Natural killer cell (primary cell): ENCODE results near the gene SLC7A14. TPM values are rescaled to one million over a fixed set of nuclear protein-coding genes. Genes with fewer than 3 reads are reported as not detected.

ENCODE experiments used
- ATAC-seq, 3 donors: fragments of 150-1000 bp in 2 of 3; fragments of 200-7000 bp in 1 of 3; cut with Tn5 transposase; 1 replicate in 1 of 3; 2 replicates in 2 of 3; pipeline ENCODE4 v1.10.0; 2021; ENCODE audit warnings: mild to moderate bottlenecking in 2 of 3, moderate library complexity in 2 of 3
- DNase-seq, 2 donors: peaks; one replicate each; pipeline versions ENCODE4 v3.0.0 to v3.0.0-alpha.2; 2013 to 2021; ENCODE audit warnings: mixed read lengths in 1 of 2
- H3K27ac ChIP-seq: one replicate; pipeline ENCODE4 v1.5.1; 2013; ENCODE audit warnings: mild to moderate bottlenecking, low read length
- H3K27me3 ChIP-seq: one replicate; pipeline ENCODE4 v1.6.1; 2013; ENCODE audit warnings: low read length; ENCODE audit not compliant: control insufficient read depth, insufficient read depth
- H3K36me3 ChIP-seq: one replicate; pipeline ENCODE4 v1.6.1; 2013; ENCODE audit warnings: low read length; ENCODE audit not compliant: control insufficient read depth, insufficient read depth
- H3K4me1 ChIP-seq: one replicate; pipeline ENCODE4 v1.6.1; 2013; ENCODE audit warnings: low read length; ENCODE audit not compliant: control insufficient read depth, insufficient read depth
- H3K4me3 ChIP-seq: one replicate; pipeline ENCODE4 v1.5.1; 2013; ENCODE audit warnings: low read length
- H3K9me3 ChIP-seq: one replicate; pipeline ENCODE4 v1.6.1; 2013; ENCODE audit warnings: low read length; ENCODE audit not compliant: control insufficient read depth, insufficient read depth
- H3K27ac Mint-ChIP-seq, 2 donors: one replicate each; pipeline ENCODE4 v1.8.0; 2022; ENCODE audit warnings: mild to moderate bottlenecking in 2 of 2, mixed read lengths in 2 of 2, moderate library complexity in 1 of 2
- H3K27me3 Mint-ChIP-seq, 2 donors: one replicate each; pipeline ENCODE4 v1.8.0; 2022; ENCODE audit warnings: low read depth in 2 of 2, mixed read lengths in 2 of 2
- H3K36me3 Mint-ChIP-seq: one replicate; pipeline ENCODE4 v1.8.0; 2022; ENCODE audit warnings: mixed read lengths
- H3K4me1 Mint-ChIP-seq, 2 donors: one replicate each; pipeline ENCODE4 v1.8.0; 2022; ENCODE audit warnings: mixed read lengths in 2 of 2
- H3K4me3 Mint-ChIP-seq: one replicate; pipeline ENCODE4 v1.8.0; 2022; ENCODE audit warnings: mild to moderate bottlenecking, moderate library complexity, mixed read lengths
- H3K9me3 Mint-ChIP-seq, 2 donors: one replicate each; pipeline ENCODE4 v1.8.0; 2022; ENCODE audit warnings: mixed read lengths in 2 of 2
- WGBS: methylation state at CpG from one replicate; pipeline ENCODE4 v1.1.7; 2013; ENCODE audit warnings: missing lambda C conversion rate; ENCODE audit not compliant: insufficient coverage; 5-methylcytosine and 5-hydroxymethylcytosine counted together
- intact Hi-C: fragments of 100-400 bp; cut with micrococcal nuclease; formaldehyde crosslinking; loops from one replicate; pipeline ENCODE4 v1.14.2; 2022
- total RNA-seq, 4 donors: library from RNA; stranded (reverse); fragments of 120-200 nt in 1 of 4; gene quantifications; one replicate each; pipeline versions ENCODE4 v1.2.3 to v1.2.4, GENCODE V29; 2013 to 2022
- TF ChIP-seq, protein P1 (sequence below): fragments of 200-600 bp; IDR thresholded peaks from one replicate; pipeline ENCODE4 v1.8.0; 2022; ENCODE audit warnings: antibody characterized with exemption

The SLC7A14 gene
- total RNA-seq, 3 donors from 2014 or later (not counting 1 experiment from before 2014, with no cell fraction given): not detected

GRCh38 chr3:170513642-170514041 lies 72.2 kb downstream of the SLC7A14 start:
- no peaks in the 10 kb centered on the region for H3K4me1 Mint-ChIP-seq
- no peaks in the 10 kb centered on the region for H3K4me1 ChIP-seq
- no peak overlapping the region for H3K27ac ChIP-seq
- intact Hi-C loops: no loop called here
- H3K27me3 ChIP-seq: peaks cover 2% of the 10 kb centered on the region
- H3K27me3 Mint-ChIP-seq: peaks cover 8 to 17% of the 10 kb centered on the region in 2 donors
- H3K4me3 ChIP-seq: no peak overlapping the region
- WGBS: 65% methylated on average over 2 of the region's 2 CpGs
- no peaks in the 10 kb centered on the region for H3K9me3 ChIP-seq
- H3K4me3 Mint-ChIP-seq: no peak overlapping the region
- no peaks in the 10 kb centered on the region for H3K36me3 Mint-ChIP-seq
- H3K9me3 Mint-ChIP-seq: no peaks in the 10 kb centered on the region
- H3K36me3 ChIP-seq: no peaks in the 10 kb centered on the region
- no peak overlapping the region for H3K27ac Mint-ChIP-seq
- TF ChIP-seq, protein P1, sequence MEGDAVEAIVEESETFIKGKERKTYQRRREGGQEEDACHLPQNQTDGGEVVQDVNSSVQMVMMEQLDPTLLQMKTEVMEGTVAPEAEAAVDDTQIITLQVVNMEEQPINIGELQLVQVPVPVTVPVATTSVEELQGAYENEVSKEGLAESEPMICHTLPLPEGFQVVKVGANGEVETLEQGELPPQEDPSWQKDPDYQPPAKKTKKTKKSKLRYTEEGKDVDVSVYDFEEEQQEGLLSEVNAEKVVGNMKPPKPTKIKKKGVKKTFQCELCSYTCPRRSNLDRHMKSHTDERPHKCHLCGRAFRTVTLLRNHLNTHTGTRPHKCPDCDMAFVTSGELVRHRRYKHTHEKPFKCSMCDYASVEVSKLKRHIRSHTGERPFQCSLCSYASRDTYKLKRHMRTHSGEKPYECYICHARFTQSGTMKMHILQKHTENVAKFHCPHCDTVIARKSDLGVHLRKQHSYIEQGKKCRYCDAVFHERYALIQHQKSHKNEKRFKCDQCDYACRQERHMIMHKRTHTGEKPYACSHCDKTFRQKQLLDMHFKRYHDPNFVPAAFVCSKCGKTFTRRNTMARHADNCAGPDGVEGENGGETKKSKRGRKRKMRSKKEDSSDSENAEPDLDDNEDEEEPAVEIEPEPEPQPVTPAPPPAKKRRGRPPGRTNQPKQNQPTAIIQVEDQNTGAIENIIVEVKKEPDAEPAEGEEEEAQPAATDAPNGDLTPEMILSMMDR: no peak
- ATAC-seq: no peak
- no peak for DNase-seq

DNA sequence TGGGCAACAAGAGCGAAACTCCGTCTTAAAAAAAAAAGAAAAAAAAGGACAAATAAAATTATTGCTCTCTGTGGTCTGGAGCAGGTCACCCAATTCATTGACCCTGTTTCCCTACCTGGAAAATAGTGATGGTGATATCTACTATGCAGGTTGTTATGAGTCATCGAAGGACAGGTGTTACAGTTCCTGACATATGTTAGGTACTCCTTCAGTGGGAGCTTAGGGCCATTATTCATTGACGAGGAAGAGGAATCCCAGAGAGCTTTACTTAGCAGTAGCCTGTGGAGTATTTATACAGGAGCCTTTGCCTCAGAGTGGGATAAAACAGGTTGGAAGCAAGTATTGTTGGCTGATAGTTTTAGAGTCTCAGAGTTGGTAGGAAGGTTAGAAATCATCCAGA lies 74.5 kb downstream of the SLC7A14 start:
- no peak overlapping the region for H3K4me3 ChIP-seq
- no peaks in the 10 kb centered on the region for H3K9me3 ChIP-seq
- ATAC-seq: no peak
- no peaks in the 10 kb centered on the region for H3K4me1 ChIP-seq
- 84% methylated on average over 4 of the region's 4 CpGs for WGBS
- Mint-ChIP-seq H3K4me1 (no peaks in the 10 kb centered on the region), H3K27me3 (peaks cover 7 to 26% of the 10 kb centered on the region in 2 donors), H3K4me3 (no peak overlapping the region), H3K27ac (no peak overlapping the region), H3K36me3 (no peaks in the 10 kb centered on the region), H3K9me3 (no peaks in the 10 kb centered on the region)
- H3K27ac ChIP-seq: no peak overlapping the region
- peaks cover 7% of the 10 kb centered on the region for H3K27me3 ChIP-seq
- DNase-seq: no peak
- H3K36me3 ChIP-seq: no peaks in the 10 kb centered on the region
- intact Hi-C loops: no loop called here
- TF ChIP-seq, protein P1: no peak

DNA sequence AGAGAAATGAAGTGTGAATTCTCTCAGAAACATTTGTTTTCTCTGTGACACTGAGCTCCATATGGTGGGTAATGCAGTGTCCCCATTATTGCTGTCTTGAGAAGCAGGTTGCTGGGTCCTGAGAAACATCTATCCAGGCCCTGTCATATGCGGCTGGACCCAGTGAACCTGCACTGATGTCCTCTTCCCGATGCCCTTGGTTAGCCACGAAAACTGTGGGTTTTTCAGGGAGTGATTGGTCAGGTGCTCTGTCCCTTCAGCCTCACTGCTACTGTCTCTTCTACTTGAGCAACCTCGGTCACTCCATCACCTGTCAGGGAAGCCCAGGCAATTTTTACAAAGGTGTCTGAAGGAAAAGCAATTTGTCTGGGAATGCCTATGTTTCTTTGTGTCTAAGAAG lies 77.0 kb downstream of the SLC7A14 start:
- TF ChIP-seq, protein P1: no peak
- no peak overlapping the region for H3K4me3 ChIP-seq
- Mint-ChIP-seq H3K4me1 (no peaks in the 10 kb centered on the region), H3K36me3 (no peaks in the 10 kb centered on the region), H3K27me3 (peaks cover 7 to 28% of the 10 kb centered on the region in 2 donors), H3K9me3 (no peaks in the 10 kb centered on the region), H3K4me3 (no peak overlapping the region), H3K27ac (no peak overlapping the region)
- peaks cover 5% of the 10 kb centered on the region for H3K27me3 ChIP-seq
- intact Hi-C loops: no loop called here
- no peaks in the 10 kb centered on the region for H3K4me1 ChIP-seq
- H3K27ac ChIP-seq: no peak overlapping the region
- H3K9me3 ChIP-seq: no peaks in the 10 kb centered on the region
- ATAC-seq: no peak
- WGBS: 71% methylated on average over 4 of the region's 4 CpGs
- no peak for DNase-seq
- no peaks in the 10 kb centered on the region for H3K36me3 ChIP-seq

DNA sequence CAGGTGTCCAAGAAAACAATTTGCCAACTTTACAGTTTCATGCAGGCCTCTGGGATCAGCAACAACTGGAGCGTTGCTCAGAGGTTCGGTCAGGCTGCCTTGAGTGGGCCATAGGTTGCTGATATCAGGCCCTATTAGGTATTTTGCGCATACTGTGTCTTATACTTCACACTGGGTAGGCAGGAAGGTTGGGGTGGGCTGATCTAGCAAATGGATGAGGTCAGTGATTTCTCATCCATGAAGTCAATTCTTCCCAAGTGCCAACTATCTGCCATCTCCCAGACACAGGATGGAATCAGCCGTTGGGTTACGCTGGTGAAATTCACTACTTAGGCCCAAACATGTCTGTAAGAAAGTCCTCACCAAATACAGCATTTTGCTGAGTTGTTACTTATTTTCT lies 77.6 kb downstream of the SLC7A14 start:
- H3K4me3 ChIP-seq: no peak overlapping the region
- Mint-ChIP-seq H3K27me3 (peaks cover 7 to 29% of the 10 kb centered on the region in 2 donors), H3K27ac (no peak overlapping the region), H3K4me1 (no peaks in the 10 kb centered on the region), H3K4me3 (no peak overlapping the region), H3K9me3 (no peaks in the 10 kb centered on the region), H3K36me3 (no peaks in the 10 kb centered on the region)
- H3K36me3 ChIP-seq: no peaks in the 10 kb centered on the region
- H3K27me3 ChIP-seq: peaks cover 5% of the 10 kb centered on the region
- no peaks in the 10 kb centered on the region for H3K4me1 ChIP-seq
- TF ChIP-seq, protein P1: no peak
- no peaks in the 10 kb centered on the region for H3K9me3 ChIP-seq
- 96% methylated on average over 4 of the region's 5 CpGs for WGBS
- intact Hi-C loops: no loop called here
- no peak for DNase-seq
- no peak for ATAC-seq
- no peak overlapping the region for H3K27ac ChIP-seq
